22Rv1 (cell line): ENCODE data around the gene FAM204A.

ENCODE experiments used
- CTCF ChIP-seq: fragments of 450-650 bp; IDR thresholded peaks from 2 replicates; pipeline ENCODE4 v1.5.1; 2017; ENCODE audit warnings: mild to moderate bottlenecking
- ZFX ChIP-seq: fragments of 450-650 bp; IDR thresholded peaks from 2 replicates; pipeline ENCODE4 v1.6.1; 2017; ENCODE audit warnings: antibody characterized with exemption, borderline replicate concordance

GRCh38 chr10:118332948-118333710, 9.0 kb downstream of the FAM204A start:
- TF ChIP-seq CTCF (no peak), ZFX (no peak)
